Smooth muscle cell (in vitro differentiated cells): Measurements from ENCODE around the gene SMARCAD1. TPM values are rescaled to one million over a fixed set of nuclear protein-coding genes. Genes with fewer than 3 reads are reported as not detected.

ENCODE experiments used
- DNase-seq: peaks from one replicate; lab custom pipeline; 2025; ENCODE audit not compliant: unreplicated experiment; lab: John Stamatoyannopoulos, UW
- H2AFZ ChIP-seq: fragments of 200-600 bp; sonication (generic); 2 replicates; pipeline ENCODE4 v1.6.0; 2016; ENCODE audit warnings: antibody characterized with exemption, low read depth, mild to moderate bottlenecking
- H3F3A ChIP-seq: fragments of 200-600 bp; sonication (generic); 2 replicates; pipeline ENCODE4 v1.6.0; 2017; ENCODE audit warnings: antibody characterized with exemption, low read depth
- H3K27ac ChIP-seq: fragments of 200-600 bp; sonication (generic); 2 replicates; pipeline ENCODE4 v1.5.1; 2016; ENCODE audit warnings: low read depth, mild to moderate bottlenecking
- H3K27me3 ChIP-seq: fragments of 200-600 bp; sonication (generic); 2 replicates; pipeline ENCODE4 v1.6.1; 2016; ENCODE audit warnings: low read depth, mild to moderate bottlenecking
- H3K36me3 ChIP-seq: fragments of 200-600 bp; sonication (generic); 2 replicates; pipeline ENCODE4 v1.5.1; 2016; ENCODE audit warnings: low read depth
- H3K4me1 ChIP-seq: fragments of 200-600 bp; sonication (generic); 2 replicates; pipeline ENCODE4 v1.5.1; 2016; ENCODE audit warnings: low read depth
- H3K4me2 ChIP-seq: fragments of 200-600 bp; sonication (generic); 2 replicates; pipeline ENCODE4 v1.6.0; 2016; ENCODE audit warnings: mild to moderate bottlenecking
- H3K4me3 ChIP-seq: fragments of 200-600 bp; sonication (generic); 2 replicates; pipeline ENCODE4 v1.5.1; 2016; ENCODE audit warnings: mild to moderate bottlenecking
- H3K79me2 ChIP-seq: fragments of 200-600 bp; sonication (generic); 2 replicates; pipeline ENCODE4 v1.6.0; 2016; ENCODE audit warnings: low read depth, mild to moderate bottlenecking
- H3K9ac ChIP-seq: fragments of 200-600 bp; sonication (generic); 2 replicates; pipeline ENCODE4 v1.6.0; 2016; ENCODE audit warnings: low read depth
- H3K9me3 ChIP-seq: fragments of 200-600 bp; sonication (generic); replicated peaks from 2 replicates; pipeline ENCODE4 v1.5.1; 2016; ENCODE audit warnings: low read depth
- H4K20me1 ChIP-seq: fragments of 200-600 bp; sonication (generic); 2 replicates; pipeline ENCODE4 v1.6.0; 2016; ENCODE audit warnings: low read depth
- WGBS: methylation state at CpG from one replicate; pipeline ENCODE4 v1.1.7; 2016; ENCODE audit warnings: low lambda C conversion rate; 5-methylcytosine and 5-hydroxymethylcytosine counted together
- polyA plus RNA-seq: library from polyadenylated mRNA; unstranded; fragments of >200 nt; fragmentation: Nextera tagmentation; extraction: Ambion mirVana; gene quantifications from 2 replicates; pipeline ENCODE4 v1.2.1, GENCODE V29; 2016
- total RNA-seq: library from RNA; depleted of rRNA; stranded (reverse); fragments of >200 nt; gene quantifications from 2 replicates; pipeline ENCODE4 v1.2.3, GENCODE V29; 2014
- TF ChIP-seq, protein P1 (sequence below): fragments of 200-600 bp; sonication (generic); IDR thresholded peaks from 2 replicates; pipeline ENCODE4 v1.5.1; 2017; ENCODE audit warnings: borderline replicate concordance, mild to moderate bottlenecking, antibody characterized with exemption; ENCODE audit not compliant: insufficient read depth, poor library complexity, severe bottlenecking

SMARCAD1 gene
- total and polyA plus RNA-seq, 2 experiments from 2014 or later: 12.6 to 42.7 TPM

DNA sequence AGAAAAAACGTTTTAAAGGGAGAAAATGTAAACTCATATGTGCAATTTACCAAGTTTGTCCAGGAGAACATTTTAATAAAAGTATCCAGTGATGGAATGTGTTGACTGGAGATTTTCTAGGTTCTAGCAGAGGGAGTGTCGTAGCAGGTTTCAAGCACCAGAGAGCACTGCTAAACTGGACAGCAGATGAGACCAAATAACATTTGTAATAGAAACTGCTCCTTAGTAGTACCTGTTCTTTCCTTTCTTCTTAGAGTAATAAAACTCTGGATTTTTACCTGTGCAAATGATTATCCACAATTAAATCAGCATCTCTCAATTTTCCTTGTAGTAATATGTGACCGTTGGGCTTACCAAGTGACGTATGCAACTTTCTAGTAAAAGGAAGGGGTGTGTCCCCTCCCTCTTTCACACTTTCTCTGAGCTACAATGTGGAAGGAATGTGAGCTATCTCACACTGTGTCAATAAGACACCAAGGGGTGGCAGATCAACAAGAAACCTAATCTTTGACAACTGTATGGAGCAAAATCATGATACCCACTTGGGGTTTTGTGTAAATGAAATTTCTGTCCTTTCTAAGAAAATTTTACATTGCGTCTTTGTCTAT, 125.4 kb downstream of the SMARCAD1 start:
- H3K27ac ChIP-seq: no peak overlapping the region
- H3K9me3 ChIP-seq: no peaks in the 10 kb centered on the region
- H3F3A ChIP-seq: no peaks in the 10 kb centered on the region
- no peak overlapping the region for H3K4me2 ChIP-seq
- H3K4me3 ChIP-seq: no peak overlapping the region
- H3K27me3 ChIP-seq: no peaks in the 10 kb centered on the region
- no peaks in the 10 kb centered on the region for H3K79me2 ChIP-seq
- DNase-seq: no peak
- H2AFZ ChIP-seq: no peak overlapping the region
- no peaks in the 10 kb centered on the region for H3K36me3 ChIP-seq
- peaks cover 6% of the 10 kb centered on the region for H3K4me1 ChIP-seq
- H3K9ac ChIP-seq: no peak overlapping the region
- TF ChIP-seq, protein P1, sequence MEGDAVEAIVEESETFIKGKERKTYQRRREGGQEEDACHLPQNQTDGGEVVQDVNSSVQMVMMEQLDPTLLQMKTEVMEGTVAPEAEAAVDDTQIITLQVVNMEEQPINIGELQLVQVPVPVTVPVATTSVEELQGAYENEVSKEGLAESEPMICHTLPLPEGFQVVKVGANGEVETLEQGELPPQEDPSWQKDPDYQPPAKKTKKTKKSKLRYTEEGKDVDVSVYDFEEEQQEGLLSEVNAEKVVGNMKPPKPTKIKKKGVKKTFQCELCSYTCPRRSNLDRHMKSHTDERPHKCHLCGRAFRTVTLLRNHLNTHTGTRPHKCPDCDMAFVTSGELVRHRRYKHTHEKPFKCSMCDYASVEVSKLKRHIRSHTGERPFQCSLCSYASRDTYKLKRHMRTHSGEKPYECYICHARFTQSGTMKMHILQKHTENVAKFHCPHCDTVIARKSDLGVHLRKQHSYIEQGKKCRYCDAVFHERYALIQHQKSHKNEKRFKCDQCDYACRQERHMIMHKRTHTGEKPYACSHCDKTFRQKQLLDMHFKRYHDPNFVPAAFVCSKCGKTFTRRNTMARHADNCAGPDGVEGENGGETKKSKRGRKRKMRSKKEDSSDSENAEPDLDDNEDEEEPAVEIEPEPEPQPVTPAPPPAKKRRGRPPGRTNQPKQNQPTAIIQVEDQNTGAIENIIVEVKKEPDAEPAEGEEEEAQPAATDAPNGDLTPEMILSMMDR: peak; percentile 18
- WGBS: 36% methylated on average over 5 of the region's 5 CpGs
- H4K20me1 ChIP-seq: no peaks in the 10 kb centered on the region

DNA sequence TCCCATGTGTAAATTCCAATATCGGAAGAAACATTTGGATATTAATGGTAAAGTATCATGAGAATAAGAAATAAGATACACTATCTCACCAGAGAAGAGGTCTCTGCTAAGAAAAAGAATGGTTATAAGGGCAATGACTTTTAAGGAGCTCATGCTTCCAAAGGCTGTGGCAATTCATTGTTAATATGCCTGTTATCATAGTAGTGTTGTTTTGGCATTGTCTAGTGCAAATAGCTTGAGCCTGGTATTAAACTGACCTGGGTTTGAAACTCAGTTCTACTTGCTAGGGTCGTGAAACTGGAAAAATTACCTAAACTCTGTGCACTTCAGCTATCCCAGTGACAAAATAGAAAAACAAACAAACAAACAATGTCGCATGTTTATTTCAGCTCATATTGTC, 126.2 kb downstream of the SMARCAD1 start:
- Histone ChIP-seq H3K27me3 (no peaks in the 10 kb centered on the region), H3K4me2 (no peak overlapping the region), H3K27ac (no peak overlapping the region), H2AFZ (no peak overlapping the region), H3F3A (no peaks in the 10 kb centered on the region), H3K9me3 (no peaks in the 10 kb centered on the region), H3K79me2 (no peaks in the 10 kb centered on the region), H4K20me1 (no peaks in the 10 kb centered on the region), H3K36me3 (no peaks in the 10 kb centered on the region), H3K9ac (no peak overlapping the region), H3K4me3 (no peak overlapping the region), H3K4me1 (peaks cover 6% of the 10 kb centered on the region)
- no peak for DNase-seq
- 91% methylated on average over 3 of the region's 3 CpGs for whole genome bisulfite sequencing
- TF ChIP-seq, protein P1: no peak

DNA sequence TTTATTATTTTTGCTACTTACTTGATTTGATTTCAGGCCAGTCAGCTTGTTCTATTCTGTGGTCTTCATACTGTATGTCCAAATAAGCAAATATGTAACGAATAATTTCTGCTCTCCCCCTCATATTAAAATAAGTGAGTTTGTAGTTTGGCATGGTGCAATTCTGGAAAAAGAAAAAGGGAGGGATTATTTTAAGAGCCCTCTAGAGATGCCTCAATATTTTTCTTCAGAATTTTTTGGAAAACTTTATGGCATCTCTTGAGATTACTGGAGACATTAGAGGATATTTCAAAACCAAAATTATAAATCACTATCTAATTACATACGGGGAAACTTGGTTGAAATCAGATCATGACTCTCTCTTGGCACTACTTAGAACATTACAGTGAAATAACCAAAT, 126.8 kb downstream of the SMARCAD1 start:
- no peak overlapping the region for H3K4me3 ChIP-seq
- H3K36me3 ChIP-seq: no peaks in the 10 kb centered on the region

More for the DNA sequence above, 126.8 kb downstream of the SMARCAD1 start:
- TF ChIP-seq, protein P1: no peak
- Histone ChIP-seq H3K9me3 (no peaks in the 10 kb centered on the region), H3K4me1 (peaks cover 6% of the 10 kb centered on the region), H2AFZ (no peak overlapping the region), H3F3A (no peaks in the 10 kb centered on the region), H3K4me2 (no peak overlapping the region), H4K20me1 (no peaks in the 10 kb centered on the region), H3K27me3 (no peaks in the 10 kb centered on the region), H3K27ac (no peak overlapping the region), H3K9ac (no peak overlapping the region), H3K79me2 (no peaks in the 10 kb centered on the region)
- DNase-seq: no peak
- WGBS: 93% methylated on average over 2 of the region's 2 CpGs
